HEK293T (cell line): Measurements from ENCODE around the gene NFIA.

ENCODE experiments used
- CTCF ChIA-PET: fragments of 350-600 bp; formaldehyde crosslinking; extraction: SDS; loops from one replicate; lab custom pipeline; 2021; ENCODE audit warnings: antibody characterized with exemption, inconsistent platforms; lab: Yijun Ruan, JAX
- POLR2A ChIA-PET: fragments of 350-600 bp; formaldehyde crosslinking; extraction: SDS; loops from one replicate; lab custom pipeline; 2020; ENCODE audit warnings: antibody characterized with exemption, inconsistent platforms; lab: Yijun Ruan, JAX
- DNase-seq: peaks from one replicate; pipeline ENCODE4 v3.0.0; 2012; ENCODE audit warnings: mixed read lengths; ENCODE audit errors: extremely low spot score
- ARNT ChIP-seq: fragments of 450-650 bp; IDR thresholded peaks from 2 replicates; pipeline ENCODE4 v1.6.1; 2017; ENCODE audit warnings: mild to moderate bottlenecking
- BHLHE40 ChIP-seq: fragments of 450-650 bp; IDR thresholded peaks from 2 replicates; pipeline ENCODE4 v1.6.1; 2016; ENCODE audit warnings: mild to moderate bottlenecking, moderate library complexity, borderline replicate concordance
- CTBP1 ChIP-seq: fragments of 450-650 bp; IDR thresholded peaks from 2 replicates; pipeline ENCODE4 v1.6.1; 2016; ENCODE audit warnings: borderline replicate concordance
- ELF4 ChIP-seq: fragments of 450-650 bp; IDR thresholded peaks from 2 replicates; pipeline ENCODE4 v1.6.1; 2017; ENCODE audit warnings: antibody characterized with exemption
- FOXA1 ChIP-seq: fragments of 450-650 bp; IDR thresholded peaks from 2 replicates; pipeline ENCODE4 v1.6.1; 2016; ENCODE audit warnings: mild to moderate bottlenecking
- FOXK2 ChIP-seq: fragments of 450-650 bp; IDR thresholded peaks from 2 replicates; pipeline ENCODE4 v1.6.1; 2016; ENCODE audit warnings: mild to moderate bottlenecking
- FOXM1 ChIP-seq: fragments of 450-650 bp; IDR thresholded peaks from 2 replicates; pipeline ENCODE4 v1.6.1; 2017; ENCODE audit warnings: mild to moderate bottlenecking, borderline replicate concordance
- HDGF ChIP-seq: fragments of 450-650 bp; IDR thresholded peaks from 2 replicates; pipeline ENCODE4 v1.6.1; 2017; ENCODE audit warnings: antibody characterized with exemption, borderline replicate concordance
- L3MBTL2 ChIP-seq: fragments of 450-650 bp; conservative IDR thresholded peaks from 2 replicates; pipeline ENCODE4 v1.6.1; 2016; ENCODE audit warnings: mild to moderate bottlenecking
- LEF1 ChIP-seq: fragments of 450-650 bp; IDR thresholded peaks from 2 replicates; pipeline ENCODE4 v1.6.1; 2017; ENCODE audit warnings: mild to moderate bottlenecking, borderline replicate concordance
- NFRKB ChIP-seq: fragments of 450-650 bp; IDR thresholded peaks from 2 replicates; pipeline ENCODE4 v1.6.1; 2016; ENCODE audit warnings: mild to moderate bottlenecking, moderate library complexity
- SP1 ChIP-seq: fragments of 450-650 bp; IDR thresholded peaks from 2 replicates; pipeline ENCODE4 v1.6.1; 2017
- SUZ12 ChIP-seq: fragments of 450-650 bp; IDR thresholded peaks from 2 replicates; pipeline ENCODE4 v1.6.1; 2016; ENCODE audit warnings: mild to moderate bottlenecking
- TARDBP ChIP-seq: fragments of 450-650 bp; IDR thresholded peaks from 2 replicates; pipeline ENCODE4 v1.6.1; 2016
- ZNF384 ChIP-seq: fragments of 450-650 bp; IDR thresholded peaks from 2 replicates; pipeline ENCODE4 v1.6.1; 2016
- TF ChIP-seq, protein P1 (sequence below): fragments of 450-650 bp; IDR thresholded peaks from 2 replicates; pipeline ENCODE4 v1.6.1; 2016

Gene NFIA

DNA sequence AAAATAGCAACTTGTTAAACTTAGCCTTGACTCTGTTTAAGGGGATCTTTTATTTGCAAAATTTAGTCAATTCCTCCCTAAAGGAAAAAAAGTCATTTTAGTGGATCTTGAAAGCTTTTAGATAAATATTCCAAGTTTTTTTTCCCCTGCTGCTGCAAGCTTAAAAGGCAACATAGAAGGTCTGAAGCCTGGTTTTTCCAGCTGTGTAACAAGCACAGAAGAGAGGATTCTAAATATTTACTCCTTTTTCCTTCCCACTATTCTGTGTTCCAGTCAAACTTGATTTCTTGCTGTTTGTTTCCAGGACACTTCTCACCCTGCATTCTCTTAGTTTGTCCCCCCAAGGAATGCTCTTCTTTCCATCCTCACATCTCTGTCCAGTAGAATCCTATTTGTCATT is 86.7 kb downstream of the NFIA start:
- POLR2A ChIA-PET, result no interaction called here
- CTCF ChIA-PET, result no interaction called here
- DNase-seq, result no peak
- no peak for TF ChIP-seq ZNF384
- no peak for TF ChIP-seq L3MBTL2
- no peak for TF ChIP-seq ELF4
- no peak for TF ChIP-seq HDGF

DNA sequence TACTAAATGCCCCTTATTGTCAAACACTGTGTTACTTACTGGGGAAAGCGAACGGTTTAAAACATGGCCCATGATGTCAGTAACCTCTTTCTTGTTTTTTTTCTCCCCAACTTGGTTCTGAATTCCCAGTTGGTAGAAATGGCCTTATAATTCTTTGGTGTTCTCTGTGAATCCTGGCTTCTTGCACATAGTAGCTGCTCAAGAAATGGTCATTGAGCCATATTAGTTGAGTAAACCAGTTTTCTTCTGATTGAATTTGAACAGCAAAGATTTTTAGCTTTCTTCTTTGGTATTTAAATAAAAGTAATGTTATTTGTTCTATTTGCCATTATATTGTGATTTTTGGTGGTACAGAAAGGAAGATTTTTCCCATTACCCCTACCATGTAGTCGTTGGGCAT is 87.3 kb downstream of the NFIA start:
- DNase-seq, result no peak
- ChIA-PET CTCF (interaction anchor here (1.0 kb wide), 1 partner anchor 13 kb away, joined by 3 read pairs; no protein-coding TSS in a partner anchor), POLR2A (no interaction called here)
- TF ChIP-seq CTBP1 (no peak), HDGF (no peak), FOXM1 (no peak), TARDBP (no peak)

DNA sequence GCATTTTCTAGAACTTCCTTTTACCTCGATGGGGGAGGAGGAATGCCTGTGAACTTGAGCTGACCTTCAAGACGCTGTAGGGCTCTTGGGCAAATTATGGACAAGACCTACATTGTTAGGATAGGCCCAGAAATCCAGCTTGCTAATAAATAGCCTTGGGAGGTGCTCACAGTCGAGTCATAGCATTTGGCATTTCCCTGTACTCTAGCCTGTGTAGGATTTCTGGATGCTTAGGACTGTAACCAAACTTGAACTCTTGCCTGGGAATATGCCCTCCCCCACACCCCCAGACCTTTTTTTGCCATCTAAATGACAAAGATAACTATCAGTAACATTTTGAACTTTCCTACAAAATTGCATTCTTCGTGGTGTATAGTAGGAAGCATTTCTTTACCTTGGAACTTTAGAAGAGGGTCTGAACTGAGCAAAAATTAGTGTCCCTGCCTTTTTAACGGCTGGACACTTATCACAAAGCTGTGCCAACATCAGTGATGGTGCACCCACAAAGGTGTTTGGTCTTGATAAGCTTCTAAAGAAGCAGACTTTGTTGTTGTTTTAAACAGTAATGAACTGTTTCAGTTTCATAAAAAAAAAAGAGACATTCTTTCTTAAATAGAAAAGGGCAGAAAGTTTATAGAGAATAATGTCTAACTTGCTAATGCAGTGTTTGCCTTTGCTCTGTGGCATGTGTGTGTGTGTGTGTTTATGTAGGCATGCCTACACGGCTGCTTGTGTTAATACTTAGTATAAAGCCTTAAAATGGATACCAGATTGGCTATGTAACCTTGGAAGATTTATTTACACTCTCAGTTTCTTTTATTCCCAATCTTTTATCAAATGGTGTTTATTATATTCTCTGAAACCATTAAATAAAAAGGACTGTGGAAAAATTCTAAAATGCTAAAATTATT is 88.2 kb downstream of the NFIA start:
- ChIA-PET POLR2A (no interaction called here), CTCF (interaction anchor here (1.0 kb wide), 2 partner anchors 12 to 45 kb away, joined by 3 read pairs; no protein-coding TSS in a partner anchor)
- no peak for DNase-seq
- TF ChIP-seq L3MBTL2 (no peak), NFRKB (no peak), BHLHE40 (no peak), FOXA1 (no peak), SUZ12 (no peak), CTBP1 (no peak), ZNF384 (no peak), HDGF (no peak), FOXK2 (no peak), LEF1 (no peak), ARNT (no peak), TARDBP (no peak), ELF4 (no peak)
- TF ChIP-seq, protein P1, sequence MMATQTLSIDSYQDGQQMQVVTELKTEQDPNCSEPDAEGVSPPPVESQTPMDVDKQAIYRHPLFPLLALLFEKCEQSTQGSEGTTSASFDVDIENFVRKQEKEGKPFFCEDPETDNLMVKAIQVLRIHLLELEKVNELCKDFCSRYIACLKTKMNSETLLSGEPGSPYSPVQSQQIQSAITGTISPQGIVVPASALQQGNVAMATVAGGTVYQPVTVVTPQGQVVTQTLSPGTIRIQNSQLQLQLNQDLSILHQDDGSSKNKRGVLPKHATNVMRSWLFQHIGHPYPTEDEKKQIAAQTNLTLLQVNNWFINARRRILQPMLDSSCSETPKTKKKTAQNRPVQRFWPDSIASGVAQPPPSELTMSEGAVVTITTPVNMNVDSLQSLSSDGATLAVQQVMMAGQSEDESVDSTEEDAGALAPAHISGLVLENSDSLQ, result no peak

DNA sequence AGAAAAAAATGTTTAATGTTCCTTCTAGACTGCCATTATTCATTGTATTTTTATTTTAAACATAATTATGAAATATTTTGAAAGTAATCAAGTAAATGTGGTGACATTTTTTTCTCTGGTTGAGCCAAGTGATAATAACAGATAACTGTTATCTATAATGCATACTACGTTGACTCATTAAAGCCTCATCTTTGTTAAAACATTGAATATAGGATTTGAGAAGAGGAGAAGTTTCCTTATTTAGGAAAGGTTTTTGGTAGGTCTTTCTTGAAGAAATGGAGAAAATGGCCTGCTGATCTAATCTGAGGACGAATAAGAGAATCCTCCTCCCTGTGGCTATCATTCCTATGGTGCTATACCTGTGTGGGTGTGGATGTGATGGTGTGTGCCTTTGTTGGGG is 89.0 kb downstream of the NFIA start:
- CTCF ChIA-PET, result no interaction called here
- no peak for DNase-seq
- TF ChIP-seq LEF1, result no peak
- no peak for TF ChIP-seq BHLHE40
- TF ChIP-seq CTBP1, result no peak
- TF ChIP-seq FOXA1, result no peak
- TF ChIP-seq L3MBTL2, result no peak
- no peak for TF ChIP-seq SP1
- no peak for TF ChIP-seq SUZ12
- POLR2A ChIA-PET, result no interaction called here

DNA sequence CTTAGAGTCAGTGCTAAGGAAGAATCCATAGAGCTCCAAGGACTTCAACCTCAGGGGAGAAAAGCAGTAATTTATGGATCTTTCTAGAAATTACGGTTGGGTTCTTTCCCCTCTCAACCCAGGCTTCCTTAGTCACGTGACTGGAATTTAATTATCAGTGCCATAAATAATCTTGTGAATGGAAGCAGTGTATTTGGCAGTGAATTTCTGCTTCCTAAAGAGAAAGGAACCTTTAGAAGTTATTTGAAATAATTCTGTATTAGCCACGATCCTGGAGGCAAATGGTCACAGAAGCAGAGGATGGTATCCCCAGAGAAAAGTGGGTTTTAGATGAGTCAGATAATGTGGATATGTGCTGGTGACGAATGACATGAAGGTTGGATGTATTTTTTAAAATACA is 89.6 kb downstream of the NFIA start:
- no peak for TF ChIP-seq FOXM1
- no peak for TF ChIP-seq FOXA1
- no peak for TF ChIP-seq ELF4
- TF ChIP-seq ARNT, result no peak
- no peak for TF ChIP-seq SP1
- TF ChIP-seq NFRKB, result no peak
- no peak for TF ChIP-seq ZNF384
- DNase-seq, result no peak
- ChIA-PET POLR2A (no interaction called here), CTCF (no interaction called here)

DNA sequence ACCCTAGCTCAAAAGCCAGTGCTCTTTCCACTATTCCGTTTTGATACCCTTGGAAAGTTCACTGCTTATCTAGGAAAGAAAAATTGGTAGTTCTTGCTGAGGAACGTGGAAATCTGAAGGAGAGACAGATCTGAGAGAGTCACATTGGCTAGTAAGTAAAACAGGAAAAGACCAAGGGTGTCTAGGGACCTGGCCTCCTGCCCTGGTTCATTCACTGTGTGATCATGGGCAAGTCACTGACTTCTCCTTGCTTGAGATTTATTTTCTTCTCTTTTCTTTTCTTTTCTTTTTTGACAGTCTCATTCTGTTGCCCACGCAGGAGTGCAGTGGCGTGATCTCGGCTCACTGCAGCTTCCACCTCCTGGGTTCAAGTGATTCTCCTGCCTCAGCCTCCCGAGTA is 90.8 kb downstream of the NFIA start:
- DNase-seq, result no peak
- POLR2A ChIA-PET, result no interaction called here
- CTCF ChIA-PET, result no interaction called here
- TF ChIP-seq BHLHE40, result no peak
- no peak for TF ChIP-seq ELF4
- no peak for TF ChIP-seq ZNF384
- TF ChIP-seq CTBP1, result no peak
- TF ChIP-seq, protein P1, result no peak
- TF ChIP-seq FOXM1, result no peak
- TF ChIP-seq LEF1, result no peak
- TF ChIP-seq FOXK2, result no peak

DNA sequence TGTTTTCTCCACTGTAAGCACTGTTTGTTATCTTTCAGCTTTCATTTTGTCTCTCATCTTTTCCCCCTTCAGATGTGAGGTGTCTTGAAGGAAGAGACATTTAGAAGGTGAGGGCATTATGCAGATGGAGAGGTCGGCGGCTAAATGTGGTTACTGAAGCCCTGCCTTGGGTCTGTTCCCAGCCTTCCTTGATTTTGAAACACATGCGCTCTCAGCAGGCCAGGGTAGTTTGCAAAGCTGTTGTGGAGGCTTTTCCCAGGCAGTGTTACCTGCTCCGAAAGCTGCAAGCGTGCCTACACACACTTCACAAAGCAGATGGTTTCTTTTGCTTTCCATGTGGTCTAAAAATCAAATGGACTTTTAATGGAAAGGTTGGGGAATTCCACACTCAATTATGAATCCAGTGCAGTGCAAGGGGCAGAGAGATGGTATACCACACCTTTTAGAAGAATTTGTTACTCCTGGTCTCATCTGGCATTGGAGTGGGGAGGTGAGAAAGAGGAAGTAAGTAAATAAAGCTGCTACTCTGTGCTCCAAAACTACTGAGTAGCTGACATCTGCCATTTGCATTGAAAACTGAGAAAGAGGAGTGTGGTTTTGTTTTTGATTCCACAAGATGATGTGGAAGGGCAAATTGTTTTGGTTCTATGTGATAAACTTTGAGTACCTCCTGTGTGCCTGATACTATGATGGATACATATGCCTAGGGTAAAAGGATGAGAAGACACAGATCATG is 91.9 kb downstream of the NFIA start:
- TF ChIP-seq LEF1 (no peak), CTBP1 (no peak), ELF4 (no peak), FOXA1 (no peak), SUZ12 (no peak), NFRKB (no peak), FOXK2 (no peak), SP1 (no peak), L3MBTL2 (no peak), FOXM1 (no peak), TARDBP (no peak), HDGF (no peak), BHLHE40 (no peak), ARNT (no peak)
- TF ChIP-seq, protein P1, result no peak

More for the DNA sequence above, 91.9 kb downstream of the NFIA start:
- ChIA-PET CTCF (no interaction called here), POLR2A (interaction anchor here (1.7 kb wide), 1 partner anchor 9 kb away, joined by 4 read pairs; no protein-coding TSS in a partner anchor)
- DNase-seq, result no peak
